GM12873 (cell line): Measurements from ENCODE around the gene TRIM24.

Experiments
- TF ChIP-seq, protein P1 (sequence below): IDR thresholded peaks from 2 replicates; pipeline ENCODE4 v1.5.1; 2012; ENCODE audit warnings: low read depth, mild to moderate bottlenecking, moderate library complexity, low read length, control low read depth; ENCODE audit not compliant: insufficient read depth; ENCODE audit errors: missing control alignments

TRIM24 gene

DNA sequence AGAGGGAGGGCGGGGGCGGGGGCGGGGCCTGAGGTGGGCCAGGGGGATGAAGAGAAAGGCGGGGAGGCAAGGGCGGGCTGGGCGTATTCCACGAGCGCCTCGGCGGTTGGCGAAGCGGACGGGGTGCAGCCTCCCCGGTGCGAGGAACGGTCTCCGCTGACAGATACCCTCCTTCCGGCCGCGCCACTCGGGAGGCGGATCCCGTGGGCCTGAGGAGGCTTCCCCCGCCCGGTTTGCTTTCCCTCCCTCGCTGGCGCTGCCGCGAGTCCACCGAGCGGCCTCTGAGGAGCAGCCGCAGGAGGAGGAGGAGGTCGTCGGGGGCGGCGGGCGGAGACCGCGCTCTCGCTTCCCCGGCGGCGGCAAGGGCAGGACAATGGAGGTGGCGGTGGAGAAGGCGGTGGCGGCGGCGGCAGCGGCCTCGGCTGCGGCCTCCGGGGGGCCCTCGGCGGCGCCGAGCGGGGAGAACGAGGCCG, at the start of gene TRIM24:
Gene TRIM24 (plus strand): TSS at position 84 of the 473 bp plus-strand sequence. CDS start 290 bp downstream, at position 374.
- TF ChIP-seq, protein P1, sequence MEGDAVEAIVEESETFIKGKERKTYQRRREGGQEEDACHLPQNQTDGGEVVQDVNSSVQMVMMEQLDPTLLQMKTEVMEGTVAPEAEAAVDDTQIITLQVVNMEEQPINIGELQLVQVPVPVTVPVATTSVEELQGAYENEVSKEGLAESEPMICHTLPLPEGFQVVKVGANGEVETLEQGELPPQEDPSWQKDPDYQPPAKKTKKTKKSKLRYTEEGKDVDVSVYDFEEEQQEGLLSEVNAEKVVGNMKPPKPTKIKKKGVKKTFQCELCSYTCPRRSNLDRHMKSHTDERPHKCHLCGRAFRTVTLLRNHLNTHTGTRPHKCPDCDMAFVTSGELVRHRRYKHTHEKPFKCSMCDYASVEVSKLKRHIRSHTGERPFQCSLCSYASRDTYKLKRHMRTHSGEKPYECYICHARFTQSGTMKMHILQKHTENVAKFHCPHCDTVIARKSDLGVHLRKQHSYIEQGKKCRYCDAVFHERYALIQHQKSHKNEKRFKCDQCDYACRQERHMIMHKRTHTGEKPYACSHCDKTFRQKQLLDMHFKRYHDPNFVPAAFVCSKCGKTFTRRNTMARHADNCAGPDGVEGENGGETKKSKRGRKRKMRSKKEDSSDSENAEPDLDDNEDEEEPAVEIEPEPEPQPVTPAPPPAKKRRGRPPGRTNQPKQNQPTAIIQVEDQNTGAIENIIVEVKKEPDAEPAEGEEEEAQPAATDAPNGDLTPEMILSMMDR, result no peak

DNA sequence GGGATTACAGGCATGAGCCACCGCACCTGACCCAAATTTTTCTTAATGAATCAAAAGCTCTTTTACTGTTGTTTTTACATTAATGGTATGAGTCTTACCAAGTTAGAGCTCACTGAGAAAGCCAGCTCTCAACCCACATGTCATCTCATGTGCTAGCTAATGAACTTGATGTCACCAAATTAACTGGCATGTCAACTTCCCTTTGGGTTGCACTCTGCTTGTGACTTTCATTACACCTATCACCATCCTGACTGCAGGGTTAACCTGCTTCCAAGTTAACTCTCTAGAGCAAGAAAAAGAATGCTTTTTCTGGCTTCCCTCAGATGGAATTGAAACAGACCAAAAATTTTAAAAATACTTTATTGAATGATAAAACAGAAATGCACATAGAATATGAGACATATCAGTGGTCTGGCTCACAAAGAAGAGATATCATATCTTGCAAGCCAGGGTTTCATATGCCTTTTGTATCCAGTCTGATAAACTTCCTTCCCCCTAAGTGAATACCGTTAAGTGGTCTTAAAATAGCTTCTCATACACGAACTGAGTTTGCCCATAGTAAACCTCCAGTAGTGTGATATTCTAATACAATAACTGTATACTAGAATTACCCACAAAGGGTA, 42.9 kb upstream of the TRIM24 start:
- TF ChIP-seq, protein P1, result no peak

DNA sequence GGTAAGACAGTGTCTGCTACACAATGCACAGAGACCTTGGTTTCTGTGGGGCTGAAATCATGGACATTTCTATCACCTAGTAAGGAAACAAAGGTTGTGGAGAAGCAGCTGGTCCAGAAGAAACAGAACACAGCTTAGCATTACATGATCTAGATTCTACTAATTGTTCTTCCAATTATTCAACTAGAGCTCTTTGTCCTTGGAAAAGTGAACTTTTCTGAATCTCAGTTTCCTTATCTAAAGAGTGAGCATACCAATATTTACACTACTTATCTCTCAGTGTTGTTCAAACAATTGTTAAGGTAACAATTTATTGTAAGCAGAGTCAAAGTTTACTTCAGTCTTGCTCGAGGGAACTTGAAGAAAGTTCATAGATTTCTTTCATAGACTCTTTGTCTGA, 42.3 kb upstream of the TRIM24 start:
- TF ChIP-seq, protein P1, result no peak

DNA sequence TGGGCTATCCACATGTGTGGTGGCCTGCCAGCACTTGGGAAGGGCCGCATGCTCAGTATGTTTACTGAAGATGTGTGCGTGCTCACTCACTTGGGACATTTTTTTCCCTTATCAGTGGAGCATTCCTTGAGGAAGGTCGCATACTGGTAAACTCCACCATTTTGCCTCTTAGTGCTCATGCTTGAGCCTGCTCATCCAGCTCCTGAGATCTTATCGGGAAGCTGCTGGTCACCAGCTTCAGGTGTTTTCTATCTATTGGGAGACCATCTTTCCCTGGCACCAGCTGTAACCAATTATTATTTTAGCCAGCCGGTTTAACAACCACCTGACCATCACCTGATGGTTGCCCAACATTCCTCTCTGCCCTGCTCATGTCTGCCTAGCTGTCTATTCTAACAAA, 35.0 kb upstream of the TRIM24 start:
- TF ChIP-seq, protein P1, result no peak

DNA sequence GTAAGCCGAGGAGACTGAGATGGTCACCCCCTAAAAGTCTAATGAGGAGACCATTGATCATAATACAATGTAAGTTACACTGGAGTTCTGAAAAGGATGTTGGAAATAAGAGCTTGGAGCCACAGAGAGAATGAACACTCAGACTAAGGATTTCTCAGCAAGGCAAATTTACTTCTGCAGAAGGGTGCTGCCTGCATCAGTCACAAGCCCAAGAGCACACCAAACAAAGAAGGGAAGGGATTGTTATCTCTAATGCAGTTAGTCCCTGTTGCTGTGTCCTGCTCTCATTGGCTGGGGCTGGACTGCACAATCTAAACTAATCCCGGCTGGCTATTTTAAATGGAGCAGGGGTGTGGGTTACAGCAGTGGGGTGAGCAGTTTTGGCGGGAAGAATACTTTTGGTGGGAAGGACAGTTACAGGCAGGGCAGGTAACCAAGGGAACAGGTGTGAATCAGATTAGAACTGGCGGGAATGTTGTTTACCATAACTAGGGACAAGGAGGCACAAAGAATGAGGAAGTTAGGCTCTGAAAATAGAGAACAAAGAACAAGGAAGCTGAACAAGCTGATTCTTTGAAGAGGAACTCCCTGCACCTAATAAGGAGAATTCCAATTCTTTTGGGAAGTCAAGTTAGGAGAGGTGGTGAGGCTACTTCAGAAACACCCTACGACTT, 30.3 kb upstream of the TRIM24 start:
- TF ChIP-seq, protein P1, result no peak

DNA sequence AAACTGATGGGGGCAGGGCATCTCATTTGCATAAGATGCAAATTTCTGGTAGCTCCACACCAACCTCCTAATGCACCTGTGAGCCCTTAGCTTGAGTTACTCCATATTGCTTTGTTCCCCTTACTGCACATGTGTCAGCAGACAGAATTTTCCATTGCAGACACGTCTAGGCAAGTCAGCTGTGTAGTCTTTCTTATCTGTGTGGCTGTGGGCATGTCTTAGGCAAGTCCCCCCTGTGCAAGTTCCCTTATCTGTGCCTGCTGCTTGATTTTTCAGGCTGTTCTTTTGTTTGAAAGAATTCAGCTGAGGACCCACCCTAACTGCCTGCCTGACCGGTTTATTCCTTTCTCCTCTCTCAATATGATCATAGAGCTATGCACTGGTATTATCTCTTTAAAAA, 28.5 kb upstream of the TRIM24 start:
- TF ChIP-seq, protein P1, result no peak

DNA sequence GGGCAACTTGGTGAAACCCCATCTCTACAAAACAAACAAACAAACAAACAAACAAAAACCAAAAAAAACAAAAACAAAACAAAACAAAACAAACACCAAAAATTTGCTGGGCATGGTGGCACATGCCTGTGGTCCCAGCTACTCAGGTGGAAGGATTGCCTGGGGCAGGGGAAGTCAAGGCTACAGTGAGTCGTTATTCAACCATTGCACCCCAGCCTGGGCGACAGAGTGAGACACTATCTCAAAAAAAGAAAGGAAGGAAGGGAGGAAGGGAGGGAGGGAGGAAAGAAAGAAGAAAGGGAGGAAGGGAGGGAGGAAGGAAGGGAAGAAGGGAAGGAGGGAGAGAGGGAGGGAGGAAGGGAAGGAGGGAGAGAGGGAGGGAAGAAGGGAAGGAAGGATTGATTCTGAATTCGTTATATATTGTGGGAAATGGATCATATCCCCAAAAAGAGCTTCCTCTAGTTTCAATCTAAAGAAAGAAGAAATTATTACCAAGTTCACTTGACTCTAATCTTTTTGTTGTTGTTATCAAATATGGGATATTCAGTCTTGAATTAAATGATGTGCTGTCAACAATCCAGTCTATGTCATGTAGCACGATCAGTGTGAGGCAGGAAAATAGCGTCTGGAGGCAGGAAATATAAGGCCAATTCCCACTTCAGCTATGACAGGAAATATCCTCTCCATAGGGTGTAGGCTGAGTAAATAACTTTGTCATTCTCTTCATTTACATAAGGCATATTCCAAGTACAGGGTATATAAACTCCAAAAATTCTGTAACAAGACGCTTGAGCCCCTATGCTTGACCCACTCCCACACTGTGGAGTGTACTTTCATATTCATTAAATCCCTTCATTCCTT, 26.2 kb upstream of the TRIM24 start:
- TF ChIP-seq, protein P1, result no peak
